ENCODE data around the gene CDC42. TPM values are rescaled to one million over a fixed set of nuclear protein-coding genes. Genes with fewer than 3 reads are reported as not detected.
A peak's percentile ranks its signal among the peaks of the same experiment; 100 is the strongest.

Gene CDC42
- total RNA-seq, 1 donor from 2014 or later = 286 TPM

GRCh38 chr1:22108339-22109105 is 56.0 kb downstream of the CDC42 start:
- DNase-seq (ENCODE audit: low read depth) = no peak

DNA sequence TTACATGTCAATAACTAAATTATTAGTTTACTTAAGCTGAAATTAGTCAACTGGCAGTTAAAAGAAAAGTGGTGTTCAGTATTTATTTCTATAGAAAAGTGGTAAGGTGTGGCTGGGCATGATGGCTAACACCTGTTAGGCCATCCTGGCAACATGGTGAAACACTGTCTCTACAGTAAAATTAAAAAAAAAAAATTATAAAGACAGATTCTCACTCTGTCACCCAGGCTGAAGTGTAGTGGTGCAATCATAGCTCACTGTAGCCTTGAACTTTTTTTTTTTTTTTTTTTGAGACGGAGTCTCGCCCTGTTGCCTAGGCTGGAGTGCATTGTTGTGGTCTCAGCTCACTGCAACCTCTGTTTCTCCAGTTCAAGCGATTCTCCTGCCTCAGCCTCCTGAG is 57.5 kb downstream of the CDC42 start:
- DNase-seq (ENCODE audit: low read depth) = no peak

DNA sequence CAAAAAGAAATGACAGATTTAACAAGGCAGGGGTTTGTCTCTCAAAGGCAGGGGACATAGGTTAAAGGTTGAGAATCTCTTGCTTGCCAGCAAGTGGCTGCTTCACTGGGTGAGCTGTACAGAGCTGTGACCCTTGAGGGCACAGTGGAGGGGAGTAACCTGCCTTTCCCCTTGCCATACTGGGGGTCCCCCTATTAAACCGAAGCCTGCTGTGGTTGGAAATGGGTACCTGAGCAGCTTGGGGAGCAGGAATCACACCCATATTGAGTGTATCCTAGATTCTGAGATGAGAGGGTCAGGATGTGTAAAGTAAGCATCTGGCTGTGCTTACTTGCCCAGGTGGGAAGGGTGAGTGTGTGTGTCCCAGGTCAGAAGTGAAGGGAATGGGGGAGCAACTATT is 58.6 kb downstream of the CDC42 start:
- no peak for DNase-seq (ENCODE audit: low read depth)

GRCh38 chr1:22111620-22112019 is 59.1 kb downstream of the CDC42 start:
- DNase-seq (ENCODE audit: low read depth) = peak; percentile 60

DNA sequence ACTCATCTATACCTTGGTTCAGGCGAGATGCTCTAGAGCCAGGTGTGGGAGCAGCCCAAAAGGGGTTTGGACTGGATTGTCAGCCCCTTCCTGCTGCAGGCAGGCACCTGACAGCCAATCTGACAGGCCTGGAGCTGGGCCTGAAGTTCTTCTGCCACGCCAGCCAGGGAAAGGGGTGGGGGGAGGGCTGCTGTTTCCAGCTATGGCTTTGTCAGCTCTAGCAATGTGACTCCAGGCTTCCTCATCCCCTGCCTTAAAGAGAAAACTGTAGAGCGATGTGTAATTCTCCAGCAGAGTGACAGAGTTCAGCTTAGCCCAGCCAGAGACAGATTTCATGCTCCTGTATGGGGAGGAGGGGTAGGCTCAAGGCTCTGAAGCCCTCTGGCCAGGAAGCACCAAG is 60.0 kb downstream of the CDC42 start:
- no peak for DNase-seq (ENCODE audit: low read depth)

GRCh38 chr1:22114083-22115012 is 61.8 kb downstream of the CDC42 start:
- no peak for DNase-seq (ENCODE audit: low read depth)

DNA sequence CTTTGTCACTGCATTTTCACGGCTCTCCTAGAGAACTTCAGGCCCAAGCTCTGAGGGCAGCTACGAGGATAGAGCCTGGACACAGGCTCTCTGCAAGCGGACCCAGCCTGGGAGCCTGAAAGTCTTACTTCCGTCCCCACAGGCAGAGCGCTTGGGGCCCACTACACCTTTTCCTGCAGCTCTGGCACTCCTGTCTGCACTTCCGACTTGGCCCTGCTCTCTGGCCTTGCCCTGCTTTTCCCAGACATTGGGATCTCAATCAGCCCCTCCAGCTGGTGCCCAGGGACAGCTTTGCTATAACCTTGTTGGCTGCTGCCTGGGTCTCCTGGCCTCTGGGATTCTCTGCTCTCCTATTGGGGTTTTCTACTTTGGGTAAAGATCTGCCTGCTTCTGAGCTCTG is 62.8 kb downstream of the CDC42 start:
- DNase-seq (ENCODE audit: low read depth) = no peak

- no peak for DNase-seq (ENCODE audit: low read depth)
Observed at GRCh38 chr1:22117238-22117637, 64.7 kb downstream of the CDC42 start.

DNA sequence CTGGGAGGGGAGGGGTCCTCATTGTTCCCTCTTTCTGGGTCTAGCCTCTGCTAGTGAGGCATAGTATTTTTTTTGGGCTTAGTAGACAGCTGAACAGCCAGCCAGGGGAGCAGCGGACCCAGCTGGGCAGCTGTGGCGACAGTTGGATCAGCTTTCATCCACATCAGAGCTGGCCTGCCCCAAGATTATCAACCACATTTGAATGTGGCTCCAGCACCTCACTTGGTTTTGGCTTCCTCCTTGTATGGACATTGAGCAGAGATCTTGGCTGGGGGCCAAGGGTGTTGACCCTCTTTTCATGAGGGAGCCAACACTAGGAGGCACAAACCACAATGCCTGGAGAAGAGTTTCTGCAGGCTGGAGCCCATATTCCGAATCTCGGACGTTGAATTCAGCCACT is 65.3 kb downstream of the CDC42 start:
- DNase-seq (ENCODE audit: low read depth) = peak; percentile 68

- no peak for DNase-seq (ENCODE audit: low read depth)
Observed at GRCh38 chr1:22118291-22118992, 65.9 kb downstream of the CDC42 start.

GRCh38 chr1:22119626-22120468 is 67.3 kb downstream of the CDC42 start:
- DNase-seq (ENCODE audit: low read depth) = no peak

- DNase-seq (ENCODE audit: low read depth) = no peak
Observed at GRCh38 chr1:22120469-22120790, 67.9 kb downstream of the CDC42 start.

DNA sequence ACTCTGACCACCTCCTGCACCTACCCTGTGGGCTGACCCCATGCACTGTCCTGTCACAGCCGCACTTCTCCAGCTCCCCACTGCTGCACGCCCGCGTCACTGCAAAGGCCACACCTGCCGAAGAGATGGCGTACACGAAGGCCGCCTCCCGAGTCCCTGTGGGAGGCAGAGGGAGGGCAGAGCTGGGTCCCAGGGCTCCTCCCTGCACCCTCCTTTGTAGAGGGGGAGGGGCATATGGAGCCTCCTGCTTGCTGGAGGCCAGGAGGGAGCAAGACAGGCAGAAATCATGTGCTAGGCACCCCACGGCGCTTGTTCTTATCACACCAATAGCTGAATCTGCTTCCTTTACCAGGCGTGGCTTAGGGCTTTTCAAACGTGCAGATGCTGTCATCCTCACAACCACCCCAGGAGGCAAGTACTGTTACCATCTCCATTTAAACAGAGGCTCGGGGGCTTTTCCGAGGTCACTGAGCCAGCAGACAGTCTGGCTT is 69.0 kb downstream of the CDC42 start:
- DNase-seq (ENCODE audit: low read depth) = no peak

DNA sequence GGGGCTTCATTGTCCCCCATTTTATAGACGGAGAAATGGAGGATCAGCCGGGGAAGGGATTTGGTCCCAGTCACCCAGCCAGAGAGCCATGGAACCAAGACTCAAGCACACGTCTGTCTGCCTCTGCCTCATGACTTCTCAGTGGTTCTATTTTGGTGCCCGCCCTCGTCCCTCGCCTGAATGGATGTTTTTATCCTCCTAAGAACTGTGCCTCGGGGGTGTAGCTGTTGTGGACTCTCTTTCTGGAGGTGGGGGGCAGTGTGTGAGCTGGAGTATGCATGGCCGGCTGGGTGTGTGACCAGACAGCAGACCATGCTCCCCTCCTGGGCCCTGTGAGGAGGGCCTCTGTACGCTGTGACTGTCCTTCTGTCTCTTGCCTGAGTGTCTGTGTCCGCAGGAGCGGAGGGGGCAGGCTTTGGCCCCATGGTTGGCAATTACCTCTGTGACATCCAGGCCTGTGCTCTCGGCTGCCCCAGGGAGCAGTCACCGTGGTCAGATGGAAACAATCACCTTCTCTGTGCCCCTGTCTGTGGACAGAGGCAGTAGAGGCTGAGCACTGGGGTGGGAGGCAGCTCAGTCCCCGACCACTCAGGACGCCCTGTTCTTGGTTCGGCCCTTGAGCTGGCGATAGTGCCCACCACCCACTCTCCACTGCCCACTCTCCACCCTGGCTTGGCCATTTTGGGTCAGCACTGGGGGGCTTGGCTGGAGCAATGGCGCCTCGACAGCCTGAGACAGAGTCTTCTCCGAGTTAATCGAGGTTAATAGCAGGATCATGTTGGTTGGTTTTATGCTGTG is 70.0 kb downstream of the CDC42 start:
- no peak for DNase-seq (ENCODE audit: low read depth)

GRCh38 chr1:22123071-22123390 is 70.5 kb downstream of the CDC42 start:
- DNase-seq (ENCODE audit: low read depth) = no peak

DNA sequence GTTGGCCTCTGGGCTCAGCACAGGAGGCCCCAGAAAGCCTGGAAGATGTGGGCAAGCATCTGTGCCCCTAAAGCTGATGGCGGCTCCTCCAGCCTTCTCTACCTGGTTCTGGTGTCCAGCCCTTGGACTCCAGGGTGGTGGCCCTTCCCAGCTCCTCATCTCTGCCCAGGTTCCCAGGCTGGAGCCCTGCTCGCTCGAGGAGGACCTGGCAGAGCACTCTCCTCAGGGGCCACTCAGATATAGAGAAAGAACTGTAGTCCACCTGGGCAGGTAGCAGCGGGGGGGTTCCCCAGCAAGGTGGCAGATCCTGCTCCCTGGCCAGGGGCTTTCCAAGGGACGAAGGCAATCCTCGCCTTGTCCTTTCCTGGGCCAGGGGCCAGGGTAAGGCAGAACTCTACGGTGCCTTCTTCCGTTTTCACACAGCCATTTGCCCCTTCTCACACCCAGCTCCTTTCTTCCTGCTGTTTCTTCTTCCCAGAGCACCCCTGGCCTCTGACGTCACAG is 71.4 kb downstream of the CDC42 start:
- DNase-seq (ENCODE audit: low read depth) = no peak

DNA sequence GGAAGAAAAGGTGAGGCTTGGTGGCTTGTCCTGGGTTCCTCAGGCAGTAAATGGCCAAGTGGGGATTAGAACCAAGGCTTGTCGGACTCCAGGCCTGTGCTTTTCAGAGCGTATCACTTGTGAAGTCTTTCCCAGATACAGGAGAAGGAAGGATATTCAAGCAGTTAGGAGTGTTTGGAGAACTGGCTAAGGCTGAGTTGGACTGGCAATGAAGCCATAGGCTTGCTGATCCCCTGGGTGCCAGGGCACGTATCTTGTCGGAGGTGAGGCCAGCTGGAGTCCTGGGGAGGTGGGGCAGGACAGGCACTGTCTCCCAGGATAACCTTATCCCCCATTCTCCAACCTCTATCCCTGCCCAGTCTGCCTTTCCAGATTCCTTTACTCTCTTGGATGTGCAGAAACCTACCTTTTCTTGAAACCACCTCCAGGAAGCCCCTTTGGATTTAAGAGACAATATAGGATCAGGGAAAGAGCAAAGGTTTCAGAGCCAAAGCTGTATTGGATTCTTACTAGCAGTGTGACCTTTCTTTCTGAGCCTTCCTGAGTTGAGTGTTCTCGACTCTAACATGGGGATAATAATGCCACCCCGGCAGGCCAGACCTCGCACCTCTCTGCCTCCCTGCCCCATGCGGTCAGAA is 72.2 kb downstream of the CDC42 start:
- no peak for DNase-seq (ENCODE audit: low read depth)

DNA sequence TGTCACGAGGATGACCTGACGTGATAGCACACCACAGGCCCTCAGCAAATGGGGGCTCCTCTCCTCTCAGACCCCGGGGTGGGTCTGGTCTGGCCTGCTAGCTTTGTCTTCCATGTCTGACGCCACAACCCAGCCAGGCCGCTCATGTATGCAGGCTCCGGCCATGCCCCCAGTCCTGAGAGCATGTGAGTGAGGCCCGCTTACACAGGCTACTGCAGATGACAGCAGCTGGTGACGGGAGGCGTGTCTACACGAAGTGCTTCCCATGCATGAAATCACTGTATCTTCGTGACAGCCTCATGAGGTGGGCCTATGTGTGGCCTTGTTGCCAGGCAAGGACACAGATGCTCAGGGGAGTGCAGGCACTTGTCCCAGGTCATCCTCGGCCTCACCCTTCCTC is 74.0 kb downstream of the CDC42 start:
- DNase-seq (ENCODE audit: low read depth) = no peak

DNA sequence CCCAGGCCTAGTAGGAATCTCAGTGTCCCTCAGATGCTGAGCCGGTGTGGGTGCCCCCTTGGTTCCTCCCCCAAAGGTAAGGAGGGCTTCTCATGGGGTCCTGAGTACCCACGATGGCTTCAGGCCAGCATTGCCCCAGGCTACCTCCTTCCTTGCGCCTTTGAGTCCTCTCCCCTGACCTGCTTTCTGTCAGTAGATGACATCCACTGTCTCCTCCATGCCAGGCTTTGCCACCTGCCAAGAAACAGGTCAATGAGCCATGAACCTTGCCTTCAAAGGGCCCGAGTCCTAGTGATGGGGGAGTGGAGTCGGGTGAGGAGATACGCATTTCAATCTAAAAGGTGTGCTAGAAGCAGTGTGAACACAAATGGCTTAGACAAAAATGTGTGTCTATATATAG is 74.7 kb downstream of the CDC42 start:
- no peak for DNase-seq (ENCODE audit: low read depth)

DNA sequence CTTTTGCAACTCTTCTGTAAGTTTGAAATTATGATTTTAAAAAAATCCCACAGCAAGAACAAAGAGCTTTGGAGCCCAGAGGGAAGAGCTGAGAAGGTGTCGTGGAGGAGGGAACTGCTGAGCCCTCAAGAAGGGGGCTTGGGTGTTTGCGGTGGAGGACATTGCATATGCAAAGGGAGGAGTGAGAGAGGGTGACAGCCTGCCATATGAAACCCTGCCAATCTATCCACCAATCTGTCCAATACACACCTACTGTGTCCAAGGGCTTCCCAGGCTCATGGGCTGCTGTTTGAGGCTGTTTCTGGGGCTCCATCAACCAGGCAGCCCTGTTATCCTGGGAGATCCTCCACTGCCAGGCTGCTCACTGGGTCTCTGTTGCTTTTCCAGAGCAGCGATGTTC is 75.2 kb downstream of the CDC42 start:
- no peak for DNase-seq (ENCODE audit: low read depth)

Measured in myocyte (in vitro differentiated cells).